ENCODE measurements around the gene CSNK2A3.

The CSNK2A3 gene

DNA sequence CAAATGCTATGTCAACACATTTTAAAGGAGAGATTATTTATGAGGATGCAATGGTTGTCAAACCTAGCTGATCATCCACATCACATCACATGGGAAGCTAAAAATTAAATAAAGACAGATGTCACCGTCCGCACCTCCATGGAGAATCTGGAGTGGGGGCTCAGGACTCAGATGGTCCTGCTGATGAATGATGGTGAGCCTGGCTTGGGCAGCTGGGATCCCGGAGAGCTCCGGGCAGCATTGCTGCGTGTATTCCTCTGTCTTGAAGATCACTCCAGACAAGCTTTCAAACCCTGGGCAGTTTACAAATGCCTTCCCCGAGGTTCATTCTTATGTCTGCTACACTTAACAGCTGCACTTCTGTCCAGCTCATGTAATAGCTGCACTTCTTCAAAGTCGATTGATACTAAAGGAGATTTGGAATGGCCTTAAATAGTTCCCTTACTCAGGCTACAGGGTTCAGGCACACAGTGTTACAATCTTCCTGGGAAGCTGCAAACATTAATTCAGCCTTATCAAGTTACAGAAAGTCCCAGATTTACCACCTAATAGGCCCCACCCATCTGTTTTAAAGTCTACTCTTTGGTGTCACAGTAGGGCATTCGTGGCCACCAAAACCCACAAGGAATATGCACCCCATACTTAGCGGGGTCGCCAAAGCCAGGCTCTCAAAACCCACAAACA is 34.7 kb upstream of the CSNK2A3 start:
- no peak overlapping the region for H3K4me2 ChIP-seq (ENCODE audit: low read depth, low read length, poor library complexity, severe bottlenecking)
- no peaks in the 10 kb centered on the region for H3K9me2 ChIP-seq (replicated peaks; ENCODE audit: low read depth, low read length)
- H3F3A ChIP-seq (ENCODE audit: low read depth) = no peaks in the 10 kb centered on the region
- H3K36me3 ChIP-seq (ENCODE audit: insufficient read depth, low read length) = no peaks in the 10 kb centered on the region
- no peaks in the 10 kb centered on the region for H4K20me1 ChIP-seq (ENCODE audit: insufficient read depth, low read length, poor library complexity, severe bottlenecking)
- no peak for TF ChIP-seq EZH2phosphoT487 (IDR thresholded peaks at IDR 0.05; ENCODE audit: borderline replicate concordance)
- TF ChIP-seq, protein P1, sequence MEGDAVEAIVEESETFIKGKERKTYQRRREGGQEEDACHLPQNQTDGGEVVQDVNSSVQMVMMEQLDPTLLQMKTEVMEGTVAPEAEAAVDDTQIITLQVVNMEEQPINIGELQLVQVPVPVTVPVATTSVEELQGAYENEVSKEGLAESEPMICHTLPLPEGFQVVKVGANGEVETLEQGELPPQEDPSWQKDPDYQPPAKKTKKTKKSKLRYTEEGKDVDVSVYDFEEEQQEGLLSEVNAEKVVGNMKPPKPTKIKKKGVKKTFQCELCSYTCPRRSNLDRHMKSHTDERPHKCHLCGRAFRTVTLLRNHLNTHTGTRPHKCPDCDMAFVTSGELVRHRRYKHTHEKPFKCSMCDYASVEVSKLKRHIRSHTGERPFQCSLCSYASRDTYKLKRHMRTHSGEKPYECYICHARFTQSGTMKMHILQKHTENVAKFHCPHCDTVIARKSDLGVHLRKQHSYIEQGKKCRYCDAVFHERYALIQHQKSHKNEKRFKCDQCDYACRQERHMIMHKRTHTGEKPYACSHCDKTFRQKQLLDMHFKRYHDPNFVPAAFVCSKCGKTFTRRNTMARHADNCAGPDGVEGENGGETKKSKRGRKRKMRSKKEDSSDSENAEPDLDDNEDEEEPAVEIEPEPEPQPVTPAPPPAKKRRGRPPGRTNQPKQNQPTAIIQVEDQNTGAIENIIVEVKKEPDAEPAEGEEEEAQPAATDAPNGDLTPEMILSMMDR (conservative IDR thresholded peaks at IDR 0.05; ENCODE audit: low read length) = no peak
- H3K4me1 ChIP-seq (ENCODE audit: insufficient read depth, low read length, poor library complexity, severe bottlenecking) = no peaks in the 10 kb centered on the region
- no peaks in the 10 kb centered on the region for H3K9me3 ChIP-seq (ENCODE audit: insufficient read depth, low read depth, low read length)
- H3K9ac ChIP-seq (ENCODE audit: low read depth, low read length, poor library complexity, severe bottlenecking) = no peak overlapping the region
- H3K4me3 ChIP-seq (ENCODE audit: low read length, poor library complexity, severe bottlenecking) = no peak overlapping the region
- H2AFZ ChIP-seq (ENCODE audit: low read length) = no peak overlapping the region
- no peaks in the 10 kb centered on the region for H3K27me3 ChIP-seq (ENCODE audit: insufficient read depth, low read length, poor library complexity, severe bottlenecking)
- no peaks in the 10 kb centered on the region for H3K79me2 ChIP-seq (ENCODE audit: insufficient read depth, low read length)

GRCh38 chr11:11387207-11387606 is 34.2 kb upstream of the CSNK2A3 start:
- Histone ChIP-seq H3K9ac (ENCODE audit: low read depth, low read length, poor library complexity, severe bottlenecking) (no peak overlapping the region), H3K27me3 (ENCODE audit: insufficient read depth, low read length, poor library complexity, severe bottlenecking) (no peaks in the 10 kb centered on the region), H4K20me1 (ENCODE audit: insufficient read depth, low read length, poor library complexity, severe bottlenecking) (no peaks in the 10 kb centered on the region), H3K79me2 (ENCODE audit: insufficient read depth, low read length) (no peaks in the 10 kb centered on the region), H3K36me3 (ENCODE audit: insufficient read depth, low read length) (no peaks in the 10 kb centered on the region), H3K9me3 (ENCODE audit: insufficient read depth, low read depth, low read length) (no peaks in the 10 kb centered on the region), H3K9me2 (replicated peaks; ENCODE audit: low read depth, low read length) (no peaks in the 10 kb centered on the region), H3K4me1 (ENCODE audit: insufficient read depth, low read length, poor library complexity, severe bottlenecking) (no peaks in the 10 kb centered on the region), H3F3A (ENCODE audit: low read depth) (no peaks in the 10 kb centered on the region), H2AFZ (ENCODE audit: low read length) (no peak overlapping the region), H3K4me2 (ENCODE audit: low read depth, low read length, poor library complexity, severe bottlenecking) (no peak overlapping the region), H3K4me3 (ENCODE audit: low read length, poor library complexity, severe bottlenecking) (no peak overlapping the region)
- TF ChIP-seq, protein P1 (conservative IDR thresholded peaks at IDR 0.05; ENCODE audit: low read length) = no peak

- no peaks in the 10 kb centered on the region for H3K27me3 ChIP-seq (ENCODE audit: insufficient read depth, low read length, poor library complexity, severe bottlenecking)
- no peaks in the 10 kb centered on the region for H3F3A ChIP-seq (ENCODE audit: low read depth)
- H3K79me2 ChIP-seq (ENCODE audit: insufficient read depth, low read length) = no peaks in the 10 kb centered on the region
- TF ChIP-seq, protein P1 (conservative IDR thresholded peaks at IDR 0.05; ENCODE audit: low read length) = no peak
- no peak for TF ChIP-seq EZH2phosphoT487 (IDR thresholded peaks at IDR 0.05; ENCODE audit: borderline replicate concordance)
- H3K4me2 ChIP-seq (ENCODE audit: low read depth, low read length, poor library complexity, severe bottlenecking) = no peak overlapping the region
- no peaks in the 10 kb centered on the region for H3K9me2 ChIP-seq (replicated peaks; ENCODE audit: low read depth, low read length)
- H3K4me1 ChIP-seq (ENCODE audit: insufficient read depth, low read length, poor library complexity, severe bottlenecking) = no peaks in the 10 kb centered on the region
- no peak overlapping the region for H3K9ac ChIP-seq (ENCODE audit: low read depth, low read length, poor library complexity, severe bottlenecking)
- H3K36me3 ChIP-seq (ENCODE audit: insufficient read depth, low read length) = no peaks in the 10 kb centered on the region
- H3K4me3 ChIP-seq (ENCODE audit: low read length, poor library complexity, severe bottlenecking) = no peak overlapping the region
- H4K20me1 ChIP-seq (ENCODE audit: insufficient read depth, low read length, poor library complexity, severe bottlenecking) = no peaks in the 10 kb centered on the region
- H2AFZ ChIP-seq (ENCODE audit: low read length) = no peak overlapping the region
- H3K9me3 ChIP-seq (ENCODE audit: insufficient read depth, low read depth, low read length) = no peaks in the 10 kb centered on the region
These were observed 31.8 kb upstream of the CSNK2A3 start for GRCh38 chr11:11384829-11385228.

Measured in Loucy (cell line).